Lower leg skin (tissue), 3 donors: ENCODE results near the gene POLR3GL.

Experiments used
- CTCF ChIP-seq, 3 donors: fragments of 450-650 bp; IDR thresholded peaks; one replicate each; pipeline ENCODE4 v1.5.1; 2016; ENCODE audit warnings: antibody characterized with exemption in 3 of 3, mild to moderate bottlenecking in 3 of 3, moderate library complexity in 2 of 3
- POLR2A ChIP-seq, 2 donors: fragments of 450-650 bp; IDR thresholded peaks; one replicate each; pipeline ENCODE4 v1.6.1; 2016 to 2017; ENCODE audit warnings: antibody characterized with exemption in 2 of 2, mild to moderate bottlenecking in 1 of 2, moderate library complexity in 1 of 2

- TF ChIP-seq CTCF (IDR thresholded peaks at IDR 0.05) = no peak
- TF ChIP-seq POLR2A (IDR thresholded peaks at IDR 0.05) = no peak
These were observed 16.9 kb upstream of the POLR3GL start for GRCh38 chr1:145947551-145947950.
